Adrenal gland (tissue), 5 donors: ENCODE results near the gene MPP3.

Experiments
- CTCF ChIP-seq, 6 experiments: fragments of 450-650 bp in 4 of 6; fragments of 200-600 bp in 2 of 6; sonication (generic) in 1 of 6; IDR thresholded peaks; 1 replicate in 5 of 6; 2 replicates in 1 of 6; pipeline versions ENCODE4 v1.5.1 to v1.8.0; 2016 to 2021; ENCODE audit warnings: antibody characterized with exemption in 6 of 6, mild to moderate bottlenecking in 2 of 6, moderate library complexity in 1 of 6
- POLR2A ChIP-seq, 2 donors: fragments of 450-650 bp; IDR thresholded peaks; one replicate each; pipeline ENCODE4 v1.6.1; 2017; ENCODE audit warnings: antibody characterized with exemption in 2 of 2, mild to moderate bottlenecking in 2 of 2, moderate library complexity in 1 of 2
- donor health status: DM: no; HTN: no; CAD: no.

DNA sequence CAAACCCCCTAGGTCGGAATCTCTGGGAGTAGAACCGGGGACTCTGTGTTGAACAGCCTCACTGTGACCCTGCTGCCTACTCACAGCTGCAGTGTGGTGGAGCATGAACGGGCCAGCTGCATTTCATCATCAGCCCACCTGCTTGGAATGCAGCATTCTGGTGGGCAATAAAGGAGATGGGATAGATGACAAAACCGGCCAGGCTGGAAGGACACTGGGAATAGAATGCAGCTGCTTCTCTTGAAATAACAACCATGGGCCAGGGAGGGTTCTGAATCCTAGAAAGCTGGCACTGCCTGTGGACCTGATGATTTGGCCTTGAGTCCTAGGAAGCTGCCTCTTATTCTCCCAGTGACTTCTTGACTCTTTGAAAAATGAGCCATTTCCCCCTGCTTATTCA is 29.2 kb downstream of the MPP3 start:
- TF ChIP-seq POLR2A (IDR thresholded peaks at IDR 0.05), result no peak
- TF ChIP-seq CTCF (IDR thresholded peaks at IDR 0.05), result no peak
